Inflammatory macrophage treated with lipopolysaccharide for 1 hour (primary cell): Measurements from ENCODE around the gene SSR2.

Experiments
- DNase-seq, 2 donors: peaks; one replicate each; pipeline ENCODE4 v3.0.0-alpha.2; 2020 to 2022

The SSR2 gene

DNA sequence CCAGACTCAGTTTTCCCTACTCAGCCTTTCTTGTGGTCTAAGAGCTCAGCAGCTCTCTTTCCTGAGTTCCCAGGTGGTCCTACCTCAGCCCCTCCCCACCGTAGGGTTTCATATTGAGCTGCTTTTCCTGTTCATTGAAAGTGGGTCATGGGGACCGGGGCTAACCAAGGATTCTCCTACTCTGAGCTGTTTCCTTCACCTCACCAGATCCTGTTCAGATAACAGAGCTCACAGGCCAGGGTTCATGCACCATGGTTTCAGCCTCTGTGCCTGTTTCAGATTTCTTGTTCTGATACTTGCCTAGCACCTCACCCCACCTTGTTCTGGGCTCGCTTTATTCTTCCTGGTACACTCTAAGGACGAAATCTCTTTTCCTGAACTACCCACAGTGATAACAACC is 24.3 kb upstream of the SSR2 start:
- no peak for DNase-seq

DNA sequence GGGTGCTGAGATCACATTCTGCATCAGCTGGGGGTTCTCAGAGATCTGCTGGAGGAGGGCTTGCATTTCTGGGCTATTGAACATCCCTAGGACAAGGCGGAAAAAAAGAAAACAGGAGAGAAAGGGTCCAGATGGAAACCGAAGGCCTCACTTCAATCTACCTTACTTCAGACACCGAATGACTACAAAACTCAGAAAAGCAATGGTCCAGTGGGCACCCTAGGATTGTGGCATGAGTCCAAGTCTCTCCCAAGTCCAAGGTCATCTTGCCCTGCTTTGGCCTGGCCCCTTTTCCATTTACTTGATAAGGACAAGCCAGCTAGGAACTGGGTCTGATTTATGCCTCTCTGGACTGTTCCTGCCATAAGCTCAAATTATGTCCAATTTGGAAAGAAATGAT is 22.1 kb upstream of the SSR2 start:
- no peak for DNase-seq

DNA sequence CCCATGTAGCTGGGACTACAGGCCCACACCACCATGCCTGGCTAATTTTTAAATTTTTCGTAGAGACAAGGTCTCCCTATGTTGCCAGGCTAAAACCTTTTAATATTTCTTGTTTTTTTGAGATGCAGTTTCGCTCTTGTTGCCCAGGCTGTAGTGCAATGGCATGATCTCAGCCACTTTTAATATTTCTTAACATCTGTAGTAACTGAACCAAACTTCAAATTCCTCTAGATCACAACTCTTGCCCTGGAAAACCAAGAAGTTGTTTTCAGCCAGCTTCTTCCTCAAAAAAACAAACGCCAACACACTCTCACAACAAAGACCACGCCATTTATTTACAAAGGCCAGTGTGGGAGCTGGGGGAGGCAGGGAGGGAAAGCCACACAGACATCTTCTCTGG is 14.2 kb upstream of the SSR2 start:
- peak; percentile 31 to 57 for DNase-seq

DNA sequence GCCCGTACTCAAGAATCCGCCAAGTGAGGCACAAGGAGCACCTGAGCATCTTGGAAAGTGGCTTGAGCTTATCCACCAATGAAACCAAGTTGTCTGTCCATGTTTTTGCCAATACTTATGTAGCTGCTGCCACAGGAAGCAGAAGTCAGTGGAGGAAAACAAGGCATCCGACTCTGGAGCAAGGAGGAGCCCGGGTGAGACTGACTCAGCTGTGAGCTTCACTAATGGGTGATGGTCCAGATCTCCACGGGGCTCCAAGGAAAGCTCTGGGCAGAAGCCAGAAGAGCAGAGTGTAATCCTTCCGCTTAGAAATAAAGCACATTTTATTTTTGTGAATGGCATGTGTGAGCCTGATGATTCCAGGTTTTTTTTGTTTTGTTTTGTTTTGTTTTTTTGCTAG is 12.3 kb upstream of the SSR2 start:
- DNase-seq, result no peak

DNA sequence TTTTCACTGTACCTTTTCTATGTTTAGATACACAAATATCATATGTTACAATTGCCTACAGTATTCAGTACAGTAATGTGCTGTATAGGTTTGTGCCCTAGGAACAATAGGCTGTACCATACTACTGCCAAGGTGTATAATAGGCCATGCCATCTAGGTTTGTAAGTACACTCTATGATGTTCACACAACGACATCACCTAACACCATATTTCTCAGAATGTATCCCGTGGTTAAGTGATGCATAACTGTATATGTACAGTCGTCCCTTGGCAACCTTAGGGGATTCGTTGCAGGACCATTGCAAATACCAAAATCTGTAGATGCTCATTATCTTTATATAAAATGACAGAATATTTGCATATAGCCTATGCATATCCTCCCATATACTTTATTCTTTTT is 5.8 kb upstream of the SSR2 start:
- DNase-seq, result no peak

DNA sequence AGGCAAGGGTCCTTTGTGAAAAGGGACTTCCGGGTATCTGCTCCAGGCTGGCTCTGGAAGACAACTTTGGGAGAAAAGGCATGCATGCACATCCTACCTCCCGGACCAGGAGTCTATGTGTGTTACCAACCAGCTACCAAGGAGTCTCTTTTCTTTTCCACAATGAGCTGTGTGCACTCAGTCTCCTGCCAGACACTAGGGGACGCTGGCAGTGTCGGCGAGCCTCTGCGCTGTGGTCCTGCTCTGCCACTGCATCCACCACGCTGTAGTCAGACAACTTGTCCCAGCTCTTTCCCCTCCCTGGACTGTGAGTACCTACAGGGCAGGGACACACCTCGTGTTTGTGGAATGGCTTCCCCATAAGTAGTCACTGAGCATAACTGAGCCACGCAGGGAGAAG is 5.1 kb upstream of the SSR2 start:
- peak; percentile 42 to 52 for DNase-seq

DNA sequence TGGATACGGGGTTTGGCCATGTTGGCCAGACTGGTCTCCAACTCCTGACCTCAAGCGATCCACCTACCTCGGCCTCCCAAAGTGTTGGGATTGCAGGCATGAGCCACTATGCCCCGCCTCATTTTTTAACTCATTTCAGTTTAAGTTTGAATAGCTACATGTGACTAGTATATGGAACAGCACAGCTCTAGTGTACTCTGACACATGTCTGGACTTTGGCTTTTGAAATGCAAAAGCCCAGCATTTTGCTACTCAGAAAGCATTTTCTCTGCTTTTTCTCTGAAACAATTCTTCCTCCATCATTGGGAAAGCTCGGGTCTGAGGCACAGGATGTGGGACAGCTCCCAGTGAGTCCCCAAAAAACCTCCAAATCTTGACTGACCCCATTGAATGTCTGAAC is 4.0 kb upstream of the SSR2 start:
- no peak for DNase-seq

DNA sequence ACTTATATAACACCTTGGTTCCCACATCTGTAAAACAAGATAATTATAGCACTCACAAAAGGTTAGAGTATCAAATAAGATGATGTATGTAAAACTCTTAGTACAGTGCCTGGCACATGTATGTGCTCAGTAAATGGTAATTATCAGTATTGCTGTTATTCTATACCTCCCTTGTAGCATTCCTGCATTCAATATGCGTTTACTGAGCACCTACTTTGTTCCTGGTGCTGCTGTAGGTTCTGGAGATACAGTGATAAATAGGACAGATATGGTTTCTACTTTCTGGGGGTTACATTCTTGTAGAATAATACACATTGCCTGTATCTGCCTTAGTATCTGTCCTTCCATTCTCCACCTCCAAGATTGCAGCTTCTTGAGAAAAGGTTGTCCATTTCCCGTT is 1.2 kb upstream of the SSR2 start:
- DNase-seq, result no peak

DNA sequence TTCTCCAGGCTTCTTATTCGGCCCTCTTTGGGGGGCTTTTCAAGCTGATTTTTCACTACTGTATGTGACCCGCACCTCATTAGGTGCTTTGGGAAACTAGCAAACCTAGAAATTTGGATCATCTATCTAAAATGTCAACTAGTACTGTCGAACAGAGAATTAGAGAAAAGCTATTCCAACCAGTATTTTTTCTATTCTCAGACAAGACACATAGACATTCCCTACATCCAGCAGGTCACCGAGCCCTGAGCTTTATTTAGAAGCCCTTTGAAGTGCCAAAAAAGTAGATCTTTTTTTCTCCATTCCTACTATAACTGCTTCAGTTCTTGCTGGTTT is 310 bp upstream of the SSR2 start:
- no peak for DNase-seq

DNA sequence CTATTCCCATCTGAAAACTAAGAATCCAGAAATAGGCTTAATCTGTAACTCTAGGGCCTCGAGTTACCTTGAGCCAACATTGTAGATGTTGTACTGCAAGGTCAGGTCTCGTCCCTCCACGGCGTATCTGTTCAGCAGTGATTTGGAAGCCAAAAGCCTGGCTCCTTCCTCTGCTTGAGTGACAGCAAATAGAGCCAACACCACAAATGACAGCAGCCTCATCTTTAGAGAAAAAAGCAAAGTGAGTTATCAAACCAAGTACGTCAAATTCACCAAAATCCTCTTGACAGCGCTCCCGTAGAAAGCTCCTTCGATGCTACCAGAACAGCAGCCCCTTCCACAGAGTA is 832 bp downstream of the SSR2 start:
- no peak for DNase-seq

DNA sequence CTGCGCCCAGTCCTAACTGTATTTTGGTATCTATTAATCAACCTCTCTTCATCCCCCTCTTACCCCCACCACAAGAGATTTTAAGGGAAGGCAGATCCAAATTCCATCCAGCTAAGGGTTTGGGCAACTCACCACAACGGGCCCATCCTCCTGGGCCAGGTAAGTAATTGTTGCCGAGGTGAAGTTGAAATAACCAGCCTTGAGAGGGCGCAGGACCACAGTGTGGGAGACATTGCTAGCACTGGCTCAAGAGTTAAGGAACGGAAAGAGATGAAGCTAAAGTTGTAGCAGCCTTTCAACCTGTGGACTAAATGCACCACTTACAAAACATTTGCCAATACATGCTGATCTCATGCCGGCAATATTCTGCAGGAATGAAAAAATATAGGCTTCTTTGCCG is 5.9 kb downstream of the SSR2 start:
- no peak for DNase-seq

DNA sequence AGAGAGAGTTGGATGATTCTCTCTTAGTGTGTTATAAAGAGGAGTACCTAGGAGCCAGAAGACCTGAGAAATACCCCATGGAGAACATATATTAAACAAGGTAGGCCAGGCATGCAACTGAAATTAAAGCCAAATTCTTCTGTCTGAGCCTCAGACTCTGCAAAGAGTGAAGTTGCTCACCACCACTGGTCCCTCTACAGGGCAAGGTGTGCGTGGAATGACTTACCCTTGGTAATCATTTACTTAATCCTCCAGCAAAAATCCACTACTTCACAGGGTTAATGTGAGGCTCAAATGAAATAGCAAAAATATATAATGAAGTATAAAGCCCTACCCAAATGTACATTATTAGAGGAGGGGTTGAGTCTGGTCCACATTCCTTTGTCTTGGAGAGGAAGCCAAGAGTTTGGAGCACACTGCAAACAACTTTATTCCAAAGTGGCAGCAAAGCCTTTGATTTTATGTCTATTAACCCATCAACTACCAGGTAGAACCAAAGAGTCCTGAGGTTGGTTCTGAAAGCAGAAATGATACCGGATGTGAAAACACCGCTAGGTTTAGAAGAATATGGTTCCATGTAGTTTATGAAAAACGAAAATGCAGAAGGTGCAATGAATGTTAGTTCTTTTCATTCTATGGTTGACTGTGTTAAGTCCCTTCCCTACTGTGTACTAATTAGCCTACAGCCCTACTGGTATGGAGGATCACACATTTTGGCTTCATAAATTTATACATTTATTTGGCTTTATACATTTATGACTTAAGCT is 8.5 kb downstream of the SSR2 start:
- no peak for DNase-seq

DNA sequence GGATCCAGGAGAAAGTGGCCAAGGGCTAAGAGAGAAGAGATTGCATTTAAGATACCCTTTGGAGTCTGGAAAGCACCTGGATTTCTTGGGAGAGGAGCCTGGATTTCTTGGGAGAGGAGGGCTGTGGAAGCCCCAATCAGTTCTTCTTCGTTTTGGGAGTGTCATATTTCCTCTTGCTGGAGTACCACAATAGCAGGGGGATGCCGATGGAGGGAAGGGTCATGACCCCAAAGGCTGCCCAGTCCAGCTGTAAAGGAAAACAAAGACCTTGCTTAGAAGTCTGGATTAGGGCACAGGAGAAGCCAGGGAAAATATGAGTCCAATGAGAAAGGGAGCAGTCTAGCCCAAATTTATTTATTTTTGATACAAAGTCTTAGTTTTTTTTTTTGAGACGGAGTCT is 11.3 kb downstream of the SSR2 start:
- no peak for DNase-seq

DNA sequence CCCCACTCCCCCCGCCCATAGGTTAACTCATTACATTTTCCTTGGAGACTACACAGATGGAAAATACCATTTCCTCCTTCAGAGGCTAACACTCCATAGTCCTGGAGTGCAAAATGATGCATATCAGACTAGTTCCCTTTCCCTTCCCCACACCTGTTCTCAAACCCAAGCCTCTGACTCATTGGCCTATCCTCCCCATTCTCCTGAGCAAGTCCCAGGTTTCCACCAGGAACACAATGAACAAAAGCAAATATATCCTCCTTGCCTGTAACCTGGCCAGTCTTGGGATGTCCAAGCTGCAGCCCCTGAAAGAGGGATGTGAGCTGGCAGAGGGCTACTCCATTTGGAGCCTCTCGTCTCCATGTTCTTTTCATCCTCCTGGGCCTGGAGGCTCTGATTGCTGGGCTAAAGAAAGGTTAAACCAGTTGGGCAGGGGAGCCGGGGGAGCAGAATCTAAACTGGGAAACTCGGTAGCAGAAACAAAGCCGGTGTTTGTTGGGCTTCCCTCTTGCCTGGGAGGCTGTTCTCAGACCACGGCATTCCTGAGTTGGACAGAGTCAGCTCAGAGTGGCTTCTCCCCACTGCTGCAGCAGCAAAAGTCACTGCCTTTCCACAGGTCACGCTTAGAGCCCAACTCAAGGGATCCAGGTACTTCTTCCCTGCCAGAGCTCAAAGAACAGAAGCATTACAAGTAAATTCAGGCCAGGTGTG is 13.9 kb downstream of the SSR2 start:
- DNase-seq, result no peak

DNA sequence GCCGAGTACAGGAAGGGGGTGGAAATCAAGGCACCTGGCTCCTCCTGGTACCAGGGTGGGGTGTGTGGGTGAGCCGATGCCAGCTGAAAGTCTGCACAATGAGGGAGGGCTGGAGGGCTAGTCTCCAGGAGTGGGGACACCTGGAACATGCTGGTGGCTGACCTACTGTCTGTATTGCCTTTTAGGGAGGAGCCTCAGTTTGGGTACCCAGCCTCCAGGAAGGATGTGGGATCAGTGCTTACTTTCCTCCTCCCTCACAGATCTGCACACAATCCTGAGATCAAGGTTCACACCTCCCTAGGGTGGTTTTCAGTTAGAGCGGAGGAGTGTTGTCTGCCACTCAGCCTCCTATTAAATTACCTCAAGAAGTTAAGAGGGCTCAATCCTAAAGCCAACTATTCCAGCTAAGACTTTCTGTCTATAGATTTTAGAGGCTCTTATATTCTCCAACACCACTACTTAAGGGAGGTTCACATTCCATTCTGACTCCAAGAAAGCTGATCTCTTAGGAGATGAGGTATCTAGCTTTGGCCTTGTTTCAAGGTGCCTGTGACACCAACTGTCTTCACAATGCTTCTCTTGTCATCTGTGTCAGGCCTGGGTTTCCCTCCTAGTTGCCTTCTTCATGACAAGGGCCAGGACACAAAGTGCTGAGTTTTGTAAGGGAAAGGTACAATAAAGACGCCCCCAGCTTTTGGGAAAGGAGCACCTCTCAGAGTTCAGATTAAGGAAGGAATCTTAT is 15.7 kb downstream of the SSR2 start:
- no peak for DNase-seq

DNA sequence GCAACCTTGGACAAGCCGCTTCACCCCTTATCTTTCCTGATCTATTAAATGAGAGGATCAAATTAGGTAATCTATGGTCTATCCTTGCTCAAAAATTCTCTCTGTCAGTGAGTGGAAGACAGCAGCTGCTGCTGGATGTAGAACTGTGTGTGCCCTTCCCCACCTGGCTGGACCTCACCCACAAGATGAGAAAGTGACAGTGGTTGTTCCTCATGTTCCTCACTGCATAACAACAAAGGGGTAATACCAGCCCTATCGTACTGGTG is 16.9 kb downstream of the SSR2 start:
- no peak for DNase-seq

DNA sequence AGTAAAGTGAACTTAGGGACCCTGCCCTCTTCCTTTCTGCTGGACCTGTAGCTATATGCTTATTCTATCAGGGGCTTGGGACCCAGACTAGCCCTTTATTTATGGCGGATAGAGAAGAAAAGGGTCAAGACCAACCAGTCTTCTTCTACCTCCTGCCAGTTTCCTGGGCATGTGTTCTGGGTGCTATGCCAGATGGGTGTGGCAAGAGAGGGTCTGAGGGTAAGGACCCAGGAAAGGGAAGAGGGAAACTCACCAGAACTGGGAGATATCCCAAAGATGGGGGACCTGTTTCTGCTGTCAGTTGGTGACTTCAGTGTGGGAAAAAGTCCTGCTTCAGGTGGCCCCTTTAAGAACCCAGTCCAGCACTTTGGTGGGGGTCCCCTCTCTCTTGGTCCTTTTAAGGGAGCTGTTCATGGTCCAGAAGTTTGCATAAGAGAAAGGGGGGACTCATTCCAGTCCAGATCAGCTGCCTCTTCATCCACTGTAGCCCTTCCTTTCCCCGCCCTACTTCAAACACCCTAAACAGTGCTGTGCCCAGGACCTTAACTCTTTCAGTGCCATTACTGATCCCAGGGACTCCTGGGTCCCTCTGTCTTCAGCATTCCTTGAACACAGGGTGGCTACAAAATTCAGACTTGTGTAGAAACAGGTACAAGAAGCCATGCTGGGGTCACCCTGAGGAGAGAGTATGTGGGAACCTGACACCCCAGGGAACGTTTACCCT is 18.4 kb downstream of the SSR2 start:
- DNase-seq, result no peak

DNA sequence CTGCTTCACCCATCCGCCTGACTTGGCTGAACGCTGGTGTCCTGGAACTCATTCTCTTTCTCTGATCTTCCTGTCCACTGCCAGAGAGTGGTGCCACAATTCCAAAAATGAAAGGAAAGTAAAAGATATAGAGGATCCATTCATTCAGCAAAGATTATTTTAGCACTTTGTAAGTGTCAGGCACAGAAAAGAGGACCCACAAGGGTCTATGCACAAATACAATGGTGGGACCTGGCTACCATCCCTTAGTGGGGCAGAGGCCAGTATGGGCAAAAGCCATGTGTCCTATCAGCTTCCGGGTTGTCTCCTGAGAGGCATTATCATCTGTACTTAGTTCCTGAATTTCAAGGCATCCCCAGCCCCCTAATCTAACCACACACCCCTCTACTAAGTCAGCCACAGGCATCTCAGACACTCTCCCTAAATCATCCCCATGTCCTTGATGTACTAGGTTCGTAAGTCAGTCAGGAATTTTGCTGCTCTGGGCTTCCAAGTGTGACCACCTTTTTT is 19.0 kb downstream of the SSR2 start:
- no peak for DNase-seq

DNA sequence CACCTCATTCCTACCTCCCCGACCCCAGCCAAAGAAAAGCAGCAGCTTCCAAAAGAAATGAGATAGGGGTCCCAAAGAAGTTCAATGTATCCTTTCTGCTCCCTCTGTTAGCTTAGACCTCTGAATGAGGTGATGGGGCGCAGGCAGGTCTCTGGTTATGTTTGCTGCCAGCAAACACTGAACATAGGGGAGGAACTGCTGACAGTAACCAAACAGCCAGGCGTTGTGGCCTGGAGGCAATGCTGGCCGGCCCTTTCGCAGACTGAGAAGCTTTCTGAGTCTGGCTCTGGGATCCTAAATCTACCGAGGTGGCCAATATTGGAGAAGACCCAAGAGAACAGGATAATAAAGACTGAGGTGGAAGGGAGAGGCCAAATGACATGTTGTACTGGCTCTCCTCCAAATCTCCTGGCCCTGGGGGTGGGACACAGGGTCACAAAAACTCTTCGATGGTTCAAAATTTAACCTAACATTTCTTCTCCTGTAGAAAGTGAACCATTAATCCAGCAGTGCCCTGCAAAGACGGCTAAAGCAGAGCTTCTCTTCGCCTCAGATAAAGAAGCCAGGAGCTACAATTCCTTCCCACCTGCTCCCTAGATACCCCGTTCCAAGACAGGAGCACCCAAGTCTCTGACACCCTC is 19.6 kb downstream of the SSR2 start:
- no peak for DNase-seq

DNA sequence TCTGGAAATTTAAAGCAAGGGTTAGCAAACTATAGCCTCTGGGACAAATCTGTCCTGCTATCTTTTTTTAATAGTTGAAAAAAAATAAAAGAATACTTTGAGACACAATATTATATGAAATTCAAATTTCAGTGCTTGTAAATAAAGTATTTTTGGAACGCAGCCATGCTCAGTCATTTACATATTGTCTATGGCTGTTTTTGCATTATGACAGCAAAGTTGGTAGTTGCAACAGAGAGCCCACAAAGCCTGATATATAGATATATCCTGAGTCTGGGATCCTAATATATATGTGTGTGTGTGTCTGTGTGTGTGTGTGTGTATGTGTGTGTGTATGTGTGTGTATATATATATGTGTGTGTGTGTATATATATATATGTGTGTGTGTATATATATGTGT is 20.8 kb downstream of the SSR2 start:
- no peak for DNase-seq

DNA sequence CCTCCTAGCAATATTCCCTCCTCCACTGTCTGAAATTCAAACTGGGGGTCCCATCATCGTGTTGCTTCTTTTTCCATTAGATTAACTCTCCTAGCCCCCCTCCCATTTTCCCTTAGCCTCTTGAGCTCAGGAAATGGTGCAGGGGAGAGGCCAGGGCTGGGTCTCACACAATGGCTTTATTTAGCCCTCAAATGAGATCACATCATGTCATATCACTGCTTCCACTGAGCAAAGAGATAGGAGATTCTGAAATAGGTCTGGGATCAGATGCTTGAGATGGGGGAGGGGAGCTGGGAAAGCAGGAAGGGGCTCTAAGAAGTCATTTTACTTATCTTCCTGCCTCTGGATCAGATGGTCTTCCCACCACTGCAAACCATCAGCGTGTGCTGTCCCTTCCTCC is 24.6 kb downstream of the SSR2 start:
- no peak for DNase-seq

DNA sequence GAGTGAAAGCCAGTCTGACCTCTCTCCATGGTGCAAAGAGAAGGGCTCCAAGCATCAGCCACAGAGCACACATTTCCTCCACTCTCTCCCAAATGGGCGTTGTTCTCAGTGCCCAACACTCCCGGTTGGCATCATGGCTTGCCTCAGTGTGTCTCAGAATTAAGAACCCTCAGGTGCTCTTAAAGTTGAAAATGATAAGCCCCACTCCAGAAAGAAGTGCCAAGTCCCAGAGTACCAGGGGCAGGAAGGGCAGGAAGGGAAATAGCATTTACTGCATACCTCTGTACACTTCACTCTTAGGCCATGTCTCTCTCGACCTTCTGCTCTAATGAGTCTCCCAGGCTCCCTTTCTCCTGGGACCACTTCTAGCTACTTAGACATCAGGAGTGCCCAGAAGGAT is 27.2 kb downstream of the SSR2 start:
- DNase-seq, result no peak
